HS-27A (cell line): Measurements from ENCODE around the gene WNK2.

Experiments
- DNase-seq: peaks from one replicate; pipeline ENCODE4 v3.0.0-alpha.2; 2012; ENCODE audit warnings: low read depth, missing footprints

The WNK2 gene

DNA sequence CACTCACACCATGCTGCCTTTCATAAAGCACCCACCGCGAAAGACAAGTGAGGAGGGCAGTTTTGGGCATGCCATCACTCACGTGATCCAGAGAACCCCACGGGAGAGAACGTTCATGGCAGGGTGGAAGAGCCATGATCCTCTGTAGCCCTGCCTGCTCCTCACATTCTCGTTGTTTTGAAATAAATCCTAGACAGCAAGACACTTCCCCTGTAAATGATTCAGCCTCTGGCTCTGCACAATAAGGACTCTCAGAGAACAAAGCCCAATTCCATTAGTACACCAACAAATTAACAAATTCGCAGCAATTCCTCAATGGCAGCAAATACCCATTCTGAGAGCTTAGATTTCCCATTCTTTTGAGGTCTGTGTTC, 71.5 kb downstream of the WNK2 start:
- DNase-seq = no peak

DNA sequence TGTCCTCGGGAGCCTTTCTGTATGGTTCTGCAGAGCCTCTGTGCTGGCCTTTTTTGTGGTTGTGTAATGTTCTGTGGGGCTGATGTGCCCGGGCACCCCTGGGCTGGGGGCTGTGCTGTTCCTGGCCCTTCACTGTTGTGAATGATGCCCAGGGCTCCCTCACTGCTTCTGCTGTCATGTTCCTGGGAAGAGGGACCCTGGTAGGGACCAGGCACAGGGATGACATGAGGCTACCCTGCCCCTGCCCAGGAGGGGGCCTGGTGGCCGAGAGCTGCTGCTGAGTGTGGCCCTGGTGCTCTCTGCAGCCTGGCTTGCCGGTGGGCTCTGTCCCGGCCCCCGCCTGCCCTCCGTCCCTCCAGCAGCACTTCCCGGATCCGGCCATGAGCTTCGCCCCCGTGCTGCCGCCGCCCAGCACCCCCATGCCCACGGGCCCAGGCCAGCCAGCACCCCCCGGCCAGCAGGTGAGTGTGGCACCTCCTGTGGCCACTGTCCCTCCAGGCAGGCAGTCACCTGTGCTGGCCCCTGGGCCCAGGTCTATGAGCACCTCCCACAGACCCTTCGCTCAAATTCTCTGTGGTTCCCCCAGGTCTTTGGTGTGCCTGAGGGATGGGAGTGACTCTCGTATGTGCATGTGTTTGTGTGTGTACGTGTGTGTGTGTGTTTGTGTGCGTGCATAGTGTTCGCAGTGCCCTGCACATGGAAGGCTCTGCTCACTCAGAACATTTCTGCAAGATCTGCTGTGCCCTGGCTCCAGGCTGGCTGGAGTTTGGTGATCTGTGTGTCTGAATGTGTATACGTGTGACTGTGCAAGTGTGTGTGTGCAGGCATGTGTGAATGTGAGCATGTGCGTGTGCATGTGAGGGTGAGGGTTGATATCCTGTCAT, 72.3 kb downstream of the WNK2 start:
- no peak for DNase-seq

GRCh38 chr9:93256878-93257807, 73.2 kb downstream of the WNK2 start:
- no peak for DNase-seq

DNA sequence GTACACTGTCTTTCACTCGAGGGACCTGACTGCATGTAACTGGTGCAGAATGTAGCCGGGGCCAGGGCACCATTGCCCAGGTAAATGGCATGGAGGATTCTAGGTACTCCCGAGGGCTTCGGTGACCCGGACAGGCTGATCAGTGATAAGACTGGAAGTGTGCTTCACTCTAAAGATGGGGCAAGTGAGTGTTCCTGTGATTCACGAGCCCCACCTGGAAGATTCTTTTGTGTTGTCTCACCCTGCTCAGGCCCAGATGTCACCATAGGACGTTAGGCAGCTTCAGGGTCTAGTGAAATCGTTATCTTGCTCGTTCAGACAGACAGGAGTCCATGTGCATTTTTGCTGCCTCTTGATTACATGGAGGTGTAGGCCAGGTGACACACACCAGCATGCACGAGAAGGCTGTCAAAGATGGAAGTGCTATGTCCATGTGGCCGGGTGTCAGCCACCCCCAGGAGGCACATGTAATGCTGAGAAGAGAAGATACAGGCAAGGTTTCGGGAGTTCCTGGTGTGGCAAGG, 73.9 kb downstream of the WNK2 start:
- DNase-seq = no peak

DNA sequence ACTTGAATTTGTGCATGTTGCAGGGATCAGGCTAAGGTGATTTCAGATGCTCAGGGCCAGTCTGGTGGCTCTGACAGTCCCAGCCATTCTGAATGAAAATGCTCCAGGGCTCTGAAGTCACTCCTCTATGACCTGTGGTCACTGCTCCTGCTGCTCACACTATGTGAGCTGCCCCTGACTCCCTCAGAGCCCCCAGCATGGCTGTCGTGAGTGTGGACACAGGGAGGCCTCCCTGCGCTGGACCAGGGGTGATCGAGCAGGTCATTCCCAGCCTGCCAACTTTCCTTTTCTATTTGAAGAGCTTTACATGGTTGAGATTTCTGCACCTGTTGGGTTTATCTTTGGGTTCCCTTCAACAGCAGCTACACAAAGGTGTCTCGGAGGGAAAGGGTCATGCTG, 74.5 kb downstream of the WNK2 start:
- no peak for DNase-seq

DNA sequence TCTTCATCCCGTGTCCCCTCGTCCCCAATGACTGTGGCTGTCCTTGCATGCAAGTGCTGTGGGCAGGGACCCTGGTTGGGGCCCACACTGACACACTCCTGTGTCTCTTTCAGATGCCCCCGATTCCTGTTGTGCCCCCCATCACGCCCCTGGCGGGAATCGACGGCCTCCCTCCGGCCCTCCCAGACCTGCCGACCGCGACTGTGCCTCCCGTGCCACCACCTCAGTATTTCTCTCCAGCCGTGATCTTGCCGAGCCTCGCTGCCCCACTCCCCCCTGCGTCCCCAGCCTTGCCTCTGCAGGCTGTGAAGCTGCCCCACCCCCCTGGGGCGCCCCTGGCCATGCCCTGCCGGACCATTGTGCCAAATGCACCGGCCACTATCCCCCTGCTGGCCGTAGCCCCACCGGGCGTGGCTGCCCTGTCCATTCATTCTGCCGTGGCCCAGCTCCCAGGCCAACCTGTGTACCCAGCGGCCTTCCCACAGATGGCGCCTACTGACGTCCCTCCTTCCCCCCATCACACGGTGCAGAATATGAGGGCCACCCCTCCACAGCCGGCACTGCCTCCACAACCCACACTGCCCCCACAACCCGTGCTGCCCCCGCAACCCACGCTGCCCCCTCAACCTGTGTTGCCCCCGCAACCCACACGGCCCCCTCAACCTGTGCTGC, 75.0 kb downstream of the WNK2 start:
- DNase-seq = no peak

DNA sequence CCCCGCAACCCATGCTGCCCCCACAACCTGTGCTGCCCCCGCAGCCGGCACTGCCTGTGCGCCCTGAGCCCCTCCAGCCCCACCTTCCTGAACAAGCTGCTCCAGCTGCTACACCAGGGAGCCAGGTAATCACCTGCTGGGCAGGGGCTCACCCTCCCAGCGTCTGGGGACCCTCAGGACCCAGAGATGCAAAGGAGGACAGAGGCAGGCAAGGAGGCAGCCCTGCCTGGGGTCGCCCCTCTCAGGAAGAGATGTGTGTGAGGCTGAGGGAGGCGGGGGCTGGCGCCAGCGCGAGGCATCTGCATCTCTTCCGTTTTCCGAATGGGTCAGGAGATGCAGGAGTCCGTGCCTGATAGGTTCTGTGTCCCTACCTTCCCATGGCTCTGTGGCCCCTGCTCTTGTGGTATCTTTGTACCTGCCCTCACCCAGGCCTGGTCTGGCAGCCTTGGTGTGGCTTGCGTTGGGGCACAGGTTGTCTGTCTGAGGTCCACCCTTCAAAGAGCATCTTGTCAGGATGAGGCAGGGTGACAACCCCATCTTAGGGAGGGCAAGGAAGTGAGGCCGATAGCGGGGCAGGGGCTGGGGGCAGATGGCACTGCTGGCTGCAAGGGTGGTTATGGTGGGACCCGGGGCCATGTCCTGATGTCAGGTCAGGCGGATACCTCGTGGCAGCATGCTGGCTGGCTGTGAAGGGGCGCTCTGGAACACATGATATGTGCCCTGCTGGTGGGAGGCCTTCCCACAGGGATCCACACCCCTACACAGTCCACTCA, 75.7 kb downstream of the WNK2 start:
- no peak for DNase-seq

DNA sequence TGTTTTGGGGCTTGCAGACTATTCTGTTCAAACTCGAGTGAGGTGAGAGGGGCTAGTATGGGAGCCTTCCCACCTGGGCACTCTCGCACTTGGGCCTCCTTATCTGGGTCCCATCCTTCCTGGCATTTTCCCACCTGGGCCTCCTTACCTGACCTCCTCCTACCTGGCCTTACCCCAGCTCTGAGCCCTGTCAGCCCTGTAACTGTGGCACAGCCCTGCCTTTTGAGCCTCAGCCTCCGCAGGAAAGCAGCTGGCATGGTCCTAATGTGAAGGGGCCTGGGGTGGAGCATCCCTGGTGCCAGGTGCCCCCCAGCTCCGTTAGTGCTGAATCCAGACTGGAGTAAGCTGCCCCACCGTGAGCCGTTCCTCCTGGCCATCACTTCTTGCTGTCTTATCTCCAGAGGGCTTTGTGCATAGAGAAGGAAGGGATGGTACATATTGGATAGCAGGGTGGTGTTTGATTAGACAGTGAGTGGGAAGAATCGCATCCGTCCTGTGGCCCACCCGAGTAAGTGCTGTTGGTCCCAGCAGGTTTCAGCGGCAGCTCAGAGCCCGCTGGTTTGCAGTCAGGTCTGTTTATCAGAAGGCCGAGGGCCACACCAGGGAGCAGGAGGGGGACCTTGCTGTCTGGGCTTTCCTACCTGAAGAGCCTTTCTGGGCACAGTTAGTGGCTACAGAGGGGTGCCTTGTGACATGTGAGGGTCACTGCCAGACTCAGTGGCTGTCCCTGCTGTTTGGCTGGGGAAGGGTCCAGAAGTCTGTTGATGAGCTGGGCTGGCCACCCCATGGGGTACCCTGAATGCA, 76.5 kb downstream of the WNK2 start:
- no peak for DNase-seq

- DNase-seq = no peak
Observed at GRCh38 chr9:93261281-93261680, 77.3 kb downstream of the WNK2 start.

GRCh38 chr9:93261735-93262523, 78.0 kb downstream of the WNK2 start:
- no peak for DNase-seq

DNA sequence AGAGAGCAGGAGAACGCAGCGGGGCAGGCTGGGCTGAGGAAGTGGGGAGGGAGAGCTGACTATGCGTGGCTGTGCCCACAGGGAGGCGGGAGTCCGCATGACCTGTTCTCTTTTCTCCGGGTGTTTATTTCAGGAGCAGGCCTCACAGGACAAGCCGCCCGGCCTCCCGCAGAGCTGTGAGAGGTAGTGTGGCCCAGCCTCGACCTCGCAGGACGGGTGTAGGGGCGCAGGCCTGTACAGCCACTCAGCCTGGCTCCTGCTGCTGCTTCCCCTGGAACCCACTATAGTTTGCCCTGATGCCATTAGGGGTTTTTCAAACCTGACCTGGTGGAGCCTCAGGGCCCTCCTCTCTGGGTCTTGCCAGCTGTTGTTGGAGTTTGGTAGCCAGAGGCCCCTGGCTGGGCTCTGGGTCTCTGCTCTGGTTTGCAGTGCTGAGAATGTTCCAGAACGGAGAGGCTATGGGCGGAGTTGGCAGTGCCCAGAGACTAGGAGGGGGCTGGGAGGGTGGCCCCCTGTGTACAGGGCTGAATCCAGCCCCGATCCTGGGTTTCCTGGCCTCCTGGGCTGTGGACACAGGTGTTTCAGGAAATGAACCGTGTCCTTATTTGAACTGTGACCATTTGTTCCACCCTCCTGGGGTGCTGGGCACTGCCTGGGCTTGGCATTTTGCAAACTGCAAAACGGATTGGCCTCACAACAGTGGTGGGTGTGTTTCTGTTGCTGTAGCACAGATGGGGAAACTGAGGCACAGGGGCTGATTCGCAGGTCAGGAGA, 78.8 kb downstream of the WNK2 start:
- no peak for DNase-seq

GRCh38 chr9:93263334-93264229, 79.6 kb downstream of the WNK2 start:
- no peak for DNase-seq

- no peak for DNase-seq
Observed at GRCh38 chr9:93264338-93265125, 80.6 kb downstream of the WNK2 start.

DNA sequence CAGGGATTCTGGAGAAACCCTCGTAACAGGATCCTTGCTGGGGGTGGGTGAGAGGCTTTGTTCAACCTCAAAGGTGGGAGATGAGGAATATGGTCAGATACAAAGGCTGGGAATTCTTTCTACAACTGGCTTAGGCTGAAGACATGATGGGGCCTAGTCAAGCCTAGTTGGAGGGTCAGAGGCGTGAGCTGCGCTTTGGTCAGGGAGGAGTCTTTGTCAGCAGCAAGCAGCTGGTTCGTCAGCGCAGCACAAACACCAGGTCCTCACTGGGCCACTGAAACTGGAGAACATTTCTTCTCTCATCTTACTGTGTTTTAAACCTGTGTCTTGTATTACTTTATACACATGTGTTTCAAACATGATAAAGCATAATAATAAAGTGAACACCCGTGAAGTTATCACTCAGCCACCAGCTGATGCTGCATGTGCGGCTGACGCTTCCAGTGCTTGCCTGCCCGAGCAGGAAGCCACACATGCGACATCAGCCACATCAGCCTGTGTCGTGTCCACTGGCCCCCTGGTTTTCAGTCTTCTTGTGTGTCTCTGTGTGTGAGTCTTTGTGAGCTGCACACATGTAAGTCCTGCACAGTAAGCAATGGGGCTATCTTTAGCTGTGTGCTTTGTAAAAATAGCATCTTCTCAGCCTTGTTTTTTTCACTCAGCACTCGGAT, 81.5 kb downstream of the WNK2 start:
- no peak for DNase-seq

DNA sequence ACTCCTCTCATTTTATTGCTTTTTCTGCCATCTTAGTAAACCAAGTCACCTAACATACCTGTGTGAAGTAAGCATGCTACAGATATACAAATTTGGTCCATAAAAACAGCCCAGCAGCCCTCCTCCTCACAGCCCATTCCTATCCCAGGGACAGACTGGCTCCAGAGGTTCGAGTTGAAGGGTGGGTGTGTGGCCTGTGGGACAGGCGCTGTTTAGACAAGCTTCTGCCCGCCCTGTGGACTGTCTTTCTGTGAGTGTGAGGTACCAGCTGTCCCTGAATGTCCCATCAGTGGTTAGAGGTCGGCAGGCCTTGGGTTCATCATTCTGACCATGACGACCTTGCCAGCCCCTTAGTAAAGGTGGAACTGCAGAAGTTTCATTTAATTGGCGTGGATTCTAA, 82.0 kb downstream of the WNK2 start:
- no peak for DNase-seq

- DNase-seq = no peak
Observed at GRCh38 chr9:93266521-93267001, 82.6 kb downstream of the WNK2 start.
